Measurements from ENCODE around the gene MSANTD2. TPM values are rescaled to one million over a fixed set of nuclear protein-coding genes. Genes with fewer than 3 reads are reported as not detected.
"Not testable (repeated sequence)": the region's sequence is repeated elsewhere in the genome, so short reads cannot be mapped to it uniquely, and the experiment has no call there.

The MSANTD2 gene
- total RNA-seq, 1 donor from 2014 or later: 10.4 TPM

DNA sequence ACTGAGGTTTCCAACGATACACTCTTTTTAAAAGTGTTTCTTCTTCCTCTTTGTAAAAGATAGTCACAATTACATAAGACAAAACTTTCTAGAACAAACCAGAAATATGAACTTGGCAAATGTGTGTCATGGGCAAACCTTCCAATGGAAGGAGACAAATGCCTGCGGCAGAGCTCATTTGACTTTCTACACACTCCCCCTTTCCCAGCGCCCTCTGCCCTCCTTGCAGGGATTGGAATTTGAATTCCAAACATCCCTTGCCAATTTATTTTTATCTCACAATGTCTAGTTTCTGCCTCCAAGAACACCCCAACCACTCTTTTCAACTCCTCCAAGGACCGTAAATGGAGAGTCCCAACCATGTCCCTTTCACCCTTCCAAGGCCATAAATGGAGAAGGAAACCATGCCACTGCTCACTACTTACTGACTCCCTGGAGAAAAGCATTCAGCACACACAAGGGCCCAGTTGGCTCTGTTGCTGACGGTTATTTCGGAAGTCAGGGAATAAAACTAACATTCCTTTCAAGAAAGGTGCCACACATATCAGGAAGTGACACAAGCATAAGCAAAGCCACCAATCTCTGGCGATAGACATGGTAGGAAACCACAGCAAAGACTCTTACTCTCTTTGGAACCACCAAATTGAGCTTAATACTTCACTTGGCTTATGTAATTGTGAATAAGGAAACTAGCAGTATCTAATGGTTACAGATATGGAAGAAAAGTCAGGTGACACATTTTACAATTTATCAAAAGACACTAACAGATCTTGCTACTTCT is 23.2 kb downstream of the MSANTD2 start:
- H3K9me3 Mint-ChIP-seq (ENCODE audit: low read depth): no peaks in the 10 kb centered on the region
- peaks cover 5% of the 10 kb centered on the region for H3K36me3 Mint-ChIP-seq (ENCODE audit: low read depth)
- H3K27ac Mint-ChIP-seq (ENCODE audit: unreplicated experiment): peak overlapping the region; percentile 67
- no peak for DNase-seq (ENCODE audit: low spot score)
- H3K27me3 Mint-ChIP-seq (ENCODE audit: low read depth): no peaks in the 10 kb centered on the region
- peaks cover 12% of the 10 kb centered on the region for H3K4me1 Mint-ChIP-seq (ENCODE audit: low read depth)
- H3K4me3 Mint-ChIP-seq (ENCODE audit: unreplicated experiment): no peak overlapping the region
- TF ChIP-seq, protein P1, sequence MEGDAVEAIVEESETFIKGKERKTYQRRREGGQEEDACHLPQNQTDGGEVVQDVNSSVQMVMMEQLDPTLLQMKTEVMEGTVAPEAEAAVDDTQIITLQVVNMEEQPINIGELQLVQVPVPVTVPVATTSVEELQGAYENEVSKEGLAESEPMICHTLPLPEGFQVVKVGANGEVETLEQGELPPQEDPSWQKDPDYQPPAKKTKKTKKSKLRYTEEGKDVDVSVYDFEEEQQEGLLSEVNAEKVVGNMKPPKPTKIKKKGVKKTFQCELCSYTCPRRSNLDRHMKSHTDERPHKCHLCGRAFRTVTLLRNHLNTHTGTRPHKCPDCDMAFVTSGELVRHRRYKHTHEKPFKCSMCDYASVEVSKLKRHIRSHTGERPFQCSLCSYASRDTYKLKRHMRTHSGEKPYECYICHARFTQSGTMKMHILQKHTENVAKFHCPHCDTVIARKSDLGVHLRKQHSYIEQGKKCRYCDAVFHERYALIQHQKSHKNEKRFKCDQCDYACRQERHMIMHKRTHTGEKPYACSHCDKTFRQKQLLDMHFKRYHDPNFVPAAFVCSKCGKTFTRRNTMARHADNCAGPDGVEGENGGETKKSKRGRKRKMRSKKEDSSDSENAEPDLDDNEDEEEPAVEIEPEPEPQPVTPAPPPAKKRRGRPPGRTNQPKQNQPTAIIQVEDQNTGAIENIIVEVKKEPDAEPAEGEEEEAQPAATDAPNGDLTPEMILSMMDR (IDR thresholded peaks at IDR 0.05): no peak

DNA sequence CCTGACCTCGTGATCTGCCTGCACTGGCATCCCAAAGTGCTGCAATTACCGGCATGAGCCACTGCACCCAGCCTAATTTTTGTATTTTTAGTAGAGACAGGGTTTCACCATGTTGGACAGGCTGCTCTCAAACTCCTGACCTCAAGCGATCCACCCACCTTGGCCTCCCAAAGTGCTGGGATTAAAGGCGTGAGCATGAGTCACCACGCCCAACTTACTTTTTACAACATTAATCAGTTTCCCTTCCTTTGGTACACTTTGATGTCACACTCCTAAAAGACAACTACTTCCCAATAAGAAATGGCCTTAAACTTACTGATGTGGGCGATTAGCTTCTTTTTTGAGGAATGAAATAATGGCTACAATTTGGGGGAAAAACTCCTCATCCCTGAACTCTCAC is 29.2 kb downstream of the MSANTD2 start:
- not testable (repeated sequence) for H3K27me3 Mint-ChIP-seq (ENCODE audit: low read depth); DNase-seq (ENCODE audit: low spot score); H3K9me3 Mint-ChIP-seq (ENCODE audit: low read depth); H3K4me1 Mint-ChIP-seq (ENCODE audit: low read depth); H3K27ac Mint-ChIP-seq (ENCODE audit: unreplicated experiment); H3K4me3 Mint-ChIP-seq (ENCODE audit: unreplicated experiment)
- H3K36me3 Mint-ChIP-seq (ENCODE audit: low read depth): peaks cover 16% of the 10 kb centered on the region

DNA sequence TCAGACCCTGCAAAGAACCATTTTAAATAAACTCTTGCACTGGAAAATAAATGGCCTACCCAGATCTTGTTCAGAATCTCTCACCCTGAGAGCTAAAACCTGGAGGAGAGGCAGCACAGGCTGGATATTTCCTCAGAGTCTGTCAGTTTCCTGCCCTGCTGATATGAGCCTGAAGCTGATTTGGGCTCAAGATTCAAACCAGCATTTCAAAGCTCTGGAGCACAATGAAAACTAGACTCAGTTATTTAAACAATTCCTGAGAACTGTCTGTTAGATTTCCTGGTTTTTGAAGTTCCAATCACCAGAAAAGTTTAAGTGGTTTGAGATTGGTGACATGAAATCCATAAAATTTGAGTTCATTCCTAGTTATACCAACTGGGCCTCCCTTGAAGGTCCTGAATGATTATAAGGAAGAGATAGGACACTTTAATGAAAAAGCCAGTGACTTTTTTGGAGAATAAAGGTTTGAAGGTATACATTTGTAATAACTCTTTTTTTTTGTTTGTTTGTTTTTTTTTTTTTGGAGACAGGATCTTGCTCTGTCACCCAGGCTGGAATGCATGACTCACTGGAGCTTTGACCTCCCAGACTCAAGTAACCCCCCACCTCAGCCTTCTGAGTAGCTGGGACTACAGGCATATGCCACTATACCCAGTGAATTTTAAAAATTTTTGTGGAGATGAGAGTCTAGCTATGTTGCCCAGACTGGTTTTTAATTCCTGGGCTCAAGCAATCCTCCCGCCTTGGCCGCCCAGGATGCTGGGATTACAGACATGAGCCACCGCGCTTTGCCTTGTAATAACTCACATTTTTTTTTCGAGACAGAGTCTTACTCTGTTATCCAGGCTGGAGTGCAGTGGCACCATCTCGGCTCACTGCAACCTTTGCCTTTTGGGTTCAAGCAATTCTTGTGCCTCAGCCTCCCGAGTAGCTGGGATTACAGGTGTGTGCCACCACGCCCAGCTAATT is 30.1 kb downstream of the MSANTD2 start:
- Mint-ChIP-seq H3K4me3 (ENCODE audit: unreplicated experiment) (no peak overlapping the region), H3K36me3 (ENCODE audit: low read depth) (peaks cover 18% of the 10 kb centered on the region), H3K27me3 (ENCODE audit: low read depth) (no peaks in the 10 kb centered on the region), H3K27ac (ENCODE audit: unreplicated experiment) (peak overlapping the region; percentile 6), H3K9me3 (ENCODE audit: low read depth) (no peaks in the 10 kb centered on the region), H3K4me1 (ENCODE audit: low read depth) (peaks cover 9% of the 10 kb centered on the region)
- TF ChIP-seq, protein P1 (IDR thresholded peaks at IDR 0.05): no peak
- no peak for DNase-seq (ENCODE audit: low spot score)

DNA sequence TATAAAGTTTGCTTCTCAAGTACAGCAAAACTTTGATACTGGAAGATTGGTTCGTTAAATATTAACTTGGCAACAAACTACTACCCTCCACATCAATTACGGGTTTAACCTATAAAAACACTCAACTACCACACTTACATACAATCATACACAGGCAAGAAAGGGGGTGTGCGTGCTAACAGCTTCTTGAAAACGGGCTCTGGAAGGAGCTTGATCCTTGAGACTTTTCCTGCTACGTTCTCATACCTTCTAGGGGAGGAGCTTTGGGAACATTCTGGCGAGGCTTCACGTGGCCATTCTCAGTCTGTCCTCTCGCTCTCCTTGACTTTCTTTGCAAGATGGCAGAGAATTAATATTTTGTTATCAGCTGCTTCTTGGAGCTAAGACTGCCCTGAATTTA is 31.3 kb downstream of the MSANTD2 start:
- Mint-ChIP-seq H3K4me1 (ENCODE audit: low read depth) (peaks cover 9% of the 10 kb centered on the region), H3K4me3 (ENCODE audit: unreplicated experiment) (no peak overlapping the region), H3K27me3 (ENCODE audit: low read depth) (no peaks in the 10 kb centered on the region), H3K9me3 (ENCODE audit: low read depth) (no peaks in the 10 kb centered on the region), H3K36me3 (ENCODE audit: low read depth) (peaks cover 19% of the 10 kb centered on the region), H3K27ac (ENCODE audit: unreplicated experiment) (no peak overlapping the region)
- TF ChIP-seq, protein P1 (IDR thresholded peaks at IDR 0.05): no peak
- no peak for DNase-seq (ENCODE audit: low spot score)

DNA sequence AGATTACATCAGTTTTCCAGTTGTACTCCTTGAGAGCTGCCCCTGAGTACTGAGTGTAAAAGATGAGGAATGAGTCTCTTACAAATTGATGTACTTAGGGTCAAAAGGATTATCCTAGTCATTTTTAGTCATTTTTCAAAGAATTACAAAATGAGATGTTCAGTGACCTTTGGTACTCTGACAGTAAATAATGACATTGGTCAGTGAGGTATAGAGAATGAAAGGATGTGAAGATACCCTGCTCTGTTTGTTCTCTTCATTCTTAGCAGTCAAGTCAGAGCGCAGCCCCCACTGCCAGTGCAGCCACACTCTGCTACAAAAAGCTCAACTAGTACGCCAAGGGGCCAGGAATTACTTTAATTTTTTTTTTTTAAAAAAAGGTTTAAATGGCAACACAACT is 34.0 kb downstream of the MSANTD2 start:
- Mint-ChIP-seq H3K36me3 (ENCODE audit: low read depth) (peaks cover 13% of the 10 kb centered on the region), H3K9me3 (ENCODE audit: low read depth) (no peaks in the 10 kb centered on the region)

More for the DNA sequence above, 34.0 kb downstream of the MSANTD2 start:
- no peak for DNase-seq (ENCODE audit: low spot score)
- Mint-ChIP-seq H3K27me3 (ENCODE audit: low read depth) (peaks cover 2% of the 10 kb centered on the region), H3K27ac (ENCODE audit: unreplicated experiment) (no peak overlapping the region), H3K4me1 (ENCODE audit: low read depth) (peaks cover 23% of the 10 kb centered on the region), H3K4me3 (ENCODE audit: unreplicated experiment) (no peak overlapping the region)
- TF ChIP-seq, protein P1 (IDR thresholded peaks at IDR 0.05): no peak

Data from chondrocyte (in vitro differentiated cells).